ENCODE results near the gene MED12L.

Gene MED12L

DNA sequence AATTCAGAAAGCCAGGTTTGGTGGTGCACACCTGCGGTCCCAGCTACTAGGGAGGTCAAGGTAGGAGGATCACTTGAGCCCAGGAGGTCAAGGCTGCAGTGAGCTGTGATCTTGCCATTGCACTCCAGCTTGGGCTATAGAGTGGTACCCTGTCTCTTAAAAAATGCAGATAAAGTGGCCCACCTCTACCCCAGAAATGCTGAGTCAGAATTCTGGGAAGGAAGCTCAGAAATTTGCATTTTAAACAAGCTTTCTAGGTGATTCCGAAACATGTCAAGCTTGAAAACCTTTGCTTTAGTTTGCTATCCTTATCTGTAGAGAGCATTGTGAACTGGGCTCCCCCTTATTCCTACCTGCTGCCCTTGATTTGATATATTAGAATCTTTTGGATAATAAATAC is 7.7 kb downstream of the MED12L start:
- DNase-seq (ENCODE audit: extremely low read depth, low read depth), result no peak
- TF ChIP-seq CTCF (IDR thresholded peaks at IDR 0.05; ENCODE audit: low read depth, low read length), result no peak

DNA sequence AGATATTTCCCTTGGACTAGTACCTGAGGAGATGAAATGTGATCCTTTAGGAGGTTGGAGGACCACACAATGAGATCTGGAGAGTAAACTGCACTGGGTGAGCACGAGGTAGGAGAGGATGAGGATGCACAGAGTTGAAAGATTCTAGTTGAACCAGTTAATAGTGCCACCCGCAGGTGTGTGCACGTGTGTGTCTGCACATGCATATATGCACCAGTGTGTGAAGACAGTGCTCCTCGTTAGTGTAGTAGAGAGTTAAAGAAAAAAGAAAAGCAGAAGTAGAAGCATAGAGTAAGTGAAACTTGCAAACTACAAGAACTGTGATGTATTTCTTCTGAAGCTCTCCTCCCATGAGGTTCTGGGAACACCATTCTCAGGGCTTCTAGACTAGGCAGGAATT is 8.4 kb downstream of the MED12L start:
- DNase-seq (ENCODE audit: extremely low read depth, low read depth), result no peak
- no peak for TF ChIP-seq CTCF (IDR thresholded peaks at IDR 0.05; ENCODE audit: low read depth, low read length)

- no peak for TF ChIP-seq CTCF (IDR thresholded peaks at IDR 0.05; ENCODE audit: low read depth, low read length)
- no peak for DNase-seq (ENCODE audit: extremely low read depth, low read depth)
Observed at GRCh38 chr3:151096716-151097115, 11.3 kb downstream of the MED12L start.

DNA sequence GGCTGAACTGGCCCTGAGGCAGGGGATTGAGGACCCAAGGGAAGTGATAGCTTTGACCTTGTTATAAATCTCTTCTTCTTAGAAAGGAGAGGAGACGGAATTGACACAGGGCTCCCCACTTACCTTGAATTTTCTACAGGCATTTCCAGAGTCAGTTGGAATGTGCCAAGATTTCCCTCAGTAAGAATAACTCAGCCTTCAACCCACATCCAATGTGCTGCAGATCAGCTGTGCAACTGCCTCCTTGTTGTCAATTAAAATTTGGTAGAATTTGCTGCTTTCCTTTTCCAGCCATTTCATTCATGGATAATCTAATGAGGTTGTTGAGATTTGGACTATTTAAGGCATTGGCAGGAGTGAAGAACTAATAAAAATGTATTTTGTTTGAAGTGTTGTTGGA is 14.6 kb downstream of the MED12L start:
- no peak for TF ChIP-seq CTCF (IDR thresholded peaks at IDR 0.05; ENCODE audit: low read depth, low read length)
- no peak for DNase-seq (ENCODE audit: extremely low read depth, low read depth)

DNA sequence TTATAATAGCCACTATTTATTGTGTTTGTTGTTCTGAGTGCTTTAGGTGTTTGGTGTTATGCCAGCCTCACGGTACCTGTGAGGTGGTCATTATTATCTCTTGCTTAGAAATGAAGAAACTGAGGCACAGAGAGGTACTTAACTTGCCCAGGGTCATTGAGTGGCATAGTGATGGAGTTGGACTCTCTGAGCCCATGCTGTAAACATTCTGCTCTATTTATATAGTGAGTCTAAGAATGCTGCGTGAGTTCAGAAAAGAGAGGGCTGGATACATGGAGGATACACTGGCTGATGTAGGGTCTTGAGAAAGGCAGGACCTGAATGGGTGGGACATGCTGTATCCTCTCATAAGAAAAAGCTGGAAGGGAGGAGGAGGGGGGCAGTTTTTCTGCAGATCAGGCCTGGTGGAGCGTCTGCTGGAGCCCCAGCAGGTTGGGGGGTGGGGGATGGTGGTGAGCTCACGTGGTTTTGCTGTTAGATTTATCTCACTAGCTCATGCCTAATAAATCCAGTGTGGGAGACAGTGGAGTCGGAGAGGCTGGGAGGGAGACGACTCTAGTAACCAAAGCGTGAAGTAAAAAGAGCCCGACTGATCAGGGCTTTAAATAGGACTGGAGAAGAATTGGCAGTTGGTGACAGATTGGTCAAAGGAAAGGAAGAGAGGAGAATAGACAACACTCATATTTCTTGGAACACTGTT is 16.0 kb downstream of the MED12L start:
- DNase-seq (ENCODE audit: extremely low read depth, low read depth), result no peak
- TF ChIP-seq CTCF (IDR thresholded peaks at IDR 0.05; ENCODE audit: low read depth, low read length), result no peak

- no peak for TF ChIP-seq CTCF (IDR thresholded peaks at IDR 0.05; ENCODE audit: low read depth, low read length)
- no peak for DNase-seq (ENCODE audit: extremely low read depth, low read depth)
Observed at GRCh38 chr3:151106311-151106710, 20.8 kb downstream of the MED12L start.

DNA sequence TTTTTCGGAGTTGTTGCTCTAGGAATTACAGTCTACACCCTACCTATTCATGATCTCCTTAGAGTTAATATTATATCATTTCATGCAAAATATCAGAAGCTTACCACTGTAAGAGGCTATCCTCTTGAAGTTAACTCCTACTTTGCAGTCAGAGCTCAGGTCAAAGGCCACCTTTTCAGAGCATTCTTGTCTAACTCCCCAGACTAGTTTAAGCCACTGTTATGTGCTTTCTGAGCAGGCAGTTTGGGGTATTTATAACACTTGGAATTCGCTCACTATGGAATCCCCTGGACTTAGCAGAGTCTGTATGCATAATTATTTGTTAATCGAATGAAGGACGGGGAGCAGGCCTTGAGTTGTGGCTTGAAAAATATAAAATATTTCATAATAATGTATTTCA is 21.7 kb downstream of the MED12L start:
- no peak for TF ChIP-seq CTCF (IDR thresholded peaks at IDR 0.05; ENCODE audit: low read depth, low read length)
- DNase-seq (ENCODE audit: extremely low read depth, low read depth), result no peak

Measured in AG09319 (cell line).